ENCODE measurements around the gene TSPYL4. TPM values are rescaled to one million over a fixed set of nuclear protein-coding genes. Genes with fewer than 3 reads are reported as not detected.

Gene TSPYL4
- total RNA-seq, 1 experiment from 2014 or later: 15.3 TPM

DNA sequence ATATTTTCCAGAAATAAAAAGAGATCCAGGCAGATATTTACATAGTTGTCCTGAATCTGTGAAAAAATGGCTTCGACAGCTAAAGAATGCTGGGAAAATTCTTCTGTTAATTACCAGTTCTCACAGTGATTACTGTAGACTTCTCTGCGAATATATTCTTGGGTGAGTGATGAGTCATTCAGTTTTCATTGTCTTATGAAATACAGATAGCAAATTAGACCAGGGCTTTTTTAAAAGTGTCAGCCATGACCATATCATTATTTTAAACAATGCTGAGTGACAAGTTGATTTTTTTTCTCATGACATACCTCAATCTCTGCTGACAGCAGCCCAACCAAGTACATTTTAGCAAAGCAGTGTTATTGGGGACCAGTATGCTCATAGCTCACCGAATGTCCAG lies 32.8 kb downstream of the TSPYL4 start (continued):
- TF ChIP-seq, protein P1, sequence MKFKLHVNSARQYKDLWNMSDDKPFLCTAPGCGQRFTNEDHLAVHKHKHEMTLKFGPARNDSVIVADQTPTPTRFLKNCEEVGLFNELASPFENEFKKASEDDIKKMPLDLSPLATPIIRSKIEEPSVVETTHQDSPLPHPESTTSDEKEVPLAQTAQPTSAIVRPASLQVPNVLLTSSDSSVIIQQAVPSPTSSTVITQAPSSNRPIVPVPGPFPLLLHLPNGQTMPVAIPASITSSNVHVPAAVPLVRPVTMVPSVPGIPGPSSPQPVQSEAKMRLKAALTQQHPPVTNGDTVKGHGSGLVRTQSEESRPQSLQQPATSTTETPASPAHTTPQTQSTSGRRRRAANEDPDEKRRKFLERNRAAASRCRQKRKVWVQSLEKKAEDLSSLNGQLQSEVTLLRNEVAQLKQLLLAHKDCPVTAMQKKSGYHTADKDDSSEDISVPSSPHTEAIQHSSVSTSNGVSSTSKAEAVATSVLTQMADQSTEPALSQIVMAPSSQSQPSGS (CRISPR knock-in tag; IDR thresholded peaks at IDR 0.05; ENCODE audit: borderline replicate concordance, low read depth): no peak
- no peak for TF ChIP-seq HMGA2 (CRISPR knock-in tag; IDR thresholded peaks at IDR 0.05)
- TF ChIP-seq CDX4 (CRISPR knock-in tag; IDR thresholded peaks at IDR 0.05; ENCODE audit: borderline replicate concordance): no peak
- no peak for TF ChIP-seq ATF1 (CRISPR knock-in tag; IDR thresholded peaks at IDR 0.05)

GRCh38 chr6:116218866-116219265 lies 35.0 kb downstream of the TSPYL4 start:
- peaks cover 4% of the 10 kb centered on the region; the same call in 1 of the 2 replicates for H3K36me3 Mint-ChIP-seq
- DNase-seq (ENCODE audit: low spot score) (no peak), ATAC-seq (no peak)
- no peak for TF ChIP-seq ARID4B (CRISPR knock-in tag; IDR thresholded peaks at IDR 0.05; ENCODE audit: borderline replicate concordance)
- TF ChIP-seq IRF1 (CRISPR knock-in tag; IDR thresholded peaks at IDR 0.05): no peak
- TF ChIP-seq OVOL2 (CRISPR knock-in tag; IDR thresholded peaks at IDR 0.05; ENCODE audit: borderline replicate concordance): no peak
- TF ChIP-seq CTCF (IDR thresholded peaks at IDR 0.05): no peak
- TF ChIP-seq HMGA2 (CRISPR knock-in tag; IDR thresholded peaks at IDR 0.05): no peak
- TF ChIP-seq, protein P2, sequence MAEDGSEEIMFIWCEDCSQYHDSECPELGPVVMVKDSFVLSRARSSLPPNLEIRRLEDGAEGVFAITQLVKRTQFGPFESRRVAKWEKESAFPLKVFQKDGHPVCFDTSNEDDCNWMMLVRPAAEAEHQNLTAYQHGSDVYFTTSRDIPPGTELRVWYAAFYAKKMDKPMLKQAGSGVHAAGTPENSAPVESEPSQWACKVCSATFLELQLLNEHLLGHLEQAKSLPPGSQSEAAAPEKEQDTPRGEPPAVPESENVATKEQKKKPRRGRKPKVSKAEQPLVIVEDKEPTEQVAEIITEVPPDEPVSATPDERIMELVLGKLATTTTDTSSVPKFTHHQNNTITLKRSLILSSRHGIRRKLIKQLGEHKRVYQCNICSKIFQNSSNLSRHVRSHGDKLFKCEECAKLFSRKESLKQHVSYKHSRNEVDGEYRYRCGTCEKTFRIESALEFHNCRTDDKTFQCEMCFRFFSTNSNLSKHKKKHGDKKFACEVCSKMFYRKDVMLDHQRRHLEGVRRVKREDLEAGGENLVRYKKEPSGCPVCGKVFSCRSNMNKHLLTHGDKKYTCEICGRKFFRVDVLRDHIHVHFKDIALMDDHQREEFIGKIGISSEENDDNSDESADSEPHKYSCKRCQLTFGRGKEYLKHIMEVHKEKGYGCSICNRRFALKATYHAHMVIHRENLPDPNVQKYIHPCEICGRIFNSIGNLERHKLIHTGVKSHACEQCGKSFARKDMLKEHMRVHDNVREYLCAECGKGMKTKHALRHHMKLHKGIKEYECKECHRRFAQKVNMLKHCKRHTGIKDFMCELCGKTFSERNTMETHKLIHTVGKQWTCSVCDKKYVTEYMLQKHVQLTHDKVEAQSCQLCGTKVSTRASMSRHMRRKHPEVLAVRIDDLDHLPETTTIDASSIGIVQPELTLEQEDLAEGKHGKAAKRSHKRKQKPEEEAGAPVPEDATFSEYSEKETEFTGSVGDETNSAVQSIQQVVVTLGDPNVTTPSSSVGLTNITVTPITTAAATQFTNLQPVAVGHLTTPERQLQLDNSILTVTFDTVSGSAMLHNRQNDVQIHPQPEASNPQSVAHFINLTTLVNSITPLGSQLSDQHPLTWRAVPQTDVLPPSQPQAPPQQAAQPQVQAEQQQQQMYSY (CRISPR knock-in tag; IDR thresholded peaks at IDR 0.05): no peak
- TF ChIP-seq, protein P3, sequence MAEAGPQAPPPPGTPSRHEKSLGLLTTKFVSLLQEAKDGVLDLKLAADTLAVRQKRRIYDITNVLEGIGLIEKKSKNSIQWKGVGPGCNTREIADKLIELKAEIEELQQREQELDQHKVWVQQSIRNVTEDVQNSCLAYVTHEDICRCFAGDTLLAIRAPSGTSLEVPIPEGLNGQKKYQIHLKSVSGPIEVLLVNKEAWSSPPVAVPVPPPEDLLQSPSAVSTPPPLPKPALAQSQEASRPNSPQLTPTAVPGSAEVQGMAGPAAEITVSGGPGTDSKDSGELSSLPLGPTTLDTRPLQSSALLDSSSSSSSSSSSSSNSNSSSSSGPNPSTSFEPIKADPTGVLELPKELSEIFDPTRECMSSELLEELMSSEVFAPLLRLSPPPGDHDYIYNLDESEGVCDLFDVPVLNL (CRISPR knock-in tag; IDR thresholded peaks at IDR 0.05; ENCODE audit: borderline replicate concordance, low read depth): no peak
- H3K4me1 Mint-ChIP-seq: peaks cover 13% of the 10 kb centered on the region
- H3K27ac Mint-ChIP-seq: no peak overlapping the region
- no peak overlapping the region for H3K4me3 Mint-ChIP-seq
- ChIA-PET POLR2A (interaction anchor here (1.2 kb wide), 1 partner anchor 35 kb away, joined by 3 read pairs; the partner anchor contains the start of gene TSPYL4), CTCF (interaction anchor here (1.2 to 3.1 kb wide), 8 partner anchors 10 to 342 kb away, joined by 3 to 27 read pairs (median 6); no protein-coding TSS in a partner anchor)
- no peaks in the 10 kb centered on the region for H3K27me3 Mint-ChIP-seq (ENCODE audit: low read depth)
- H3K9me3 Mint-ChIP-seq: no peaks in the 10 kb centered on the region
